ENCODE results near the gene MTFMT.
"Not testable (repeated sequence)": the region's sequence is repeated elsewhere in the genome, so short reads cannot be mapped to it uniquely, and the experiment has no call there.

The MTFMT gene

GRCh38 chr15:65028921-65029735 is at the start of gene MTFMT:
TSS of gene MTFMT (minus strand) at chr15:65029639. CDS start at chr15:65029613, 26 bp downstream.
- peak; percentile 4 for DNase-seq

DNA sequence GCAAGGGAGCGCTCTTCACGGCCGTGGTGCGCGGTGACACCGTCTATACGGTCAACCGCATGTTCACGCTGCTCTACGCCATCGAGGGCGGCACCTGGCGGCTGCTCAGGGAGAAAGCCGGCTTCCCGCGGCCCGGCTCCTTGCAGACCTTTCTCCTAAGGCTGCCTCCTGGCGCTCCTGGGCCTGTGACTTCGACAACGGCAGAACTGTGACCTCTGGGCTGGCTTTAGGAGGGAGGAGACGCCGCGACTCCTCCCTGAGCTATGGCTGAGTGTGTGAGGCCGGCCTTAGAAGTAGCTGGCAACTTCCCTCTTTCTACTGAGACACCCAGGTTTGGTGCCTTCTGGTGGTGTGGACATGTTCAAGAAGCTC is 48.5 kb upstream of the MTFMT start:
- no peak for DNase-seq

DNA sequence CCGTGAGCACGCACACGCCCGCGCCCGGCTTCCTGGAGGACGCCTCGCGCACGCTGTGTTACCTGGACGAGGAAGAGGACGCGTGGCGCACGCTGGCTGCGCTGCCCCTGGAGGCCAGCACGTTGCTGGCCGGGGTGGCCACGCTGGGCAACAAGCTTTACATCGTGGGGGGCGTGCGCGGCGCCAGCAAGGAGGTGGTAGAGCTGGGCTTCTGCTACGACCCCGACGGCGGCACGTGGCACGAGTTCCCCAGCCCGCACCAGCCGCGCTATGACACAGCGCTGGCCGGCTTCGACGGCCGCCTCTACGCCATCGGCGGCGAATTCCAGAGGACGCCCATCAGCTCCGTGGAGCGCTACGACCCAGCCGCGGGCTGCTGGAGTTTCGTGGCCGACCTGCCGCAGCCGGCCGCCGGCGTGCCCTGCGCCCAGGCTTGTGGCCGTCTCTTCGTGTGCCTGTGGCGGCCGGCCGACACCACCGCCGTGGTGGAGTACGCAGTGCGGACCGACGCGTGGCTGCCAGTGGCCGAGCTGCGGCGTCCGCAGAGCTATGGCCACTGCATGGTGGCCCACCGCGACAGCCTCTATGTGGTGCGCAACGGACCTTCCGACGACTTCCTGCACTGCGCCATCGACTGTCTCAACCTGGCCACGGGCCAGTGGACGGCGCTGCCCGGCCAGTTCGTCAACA is 48.0 kb upstream of the MTFMT start:
- no peak for DNase-seq

DNA sequence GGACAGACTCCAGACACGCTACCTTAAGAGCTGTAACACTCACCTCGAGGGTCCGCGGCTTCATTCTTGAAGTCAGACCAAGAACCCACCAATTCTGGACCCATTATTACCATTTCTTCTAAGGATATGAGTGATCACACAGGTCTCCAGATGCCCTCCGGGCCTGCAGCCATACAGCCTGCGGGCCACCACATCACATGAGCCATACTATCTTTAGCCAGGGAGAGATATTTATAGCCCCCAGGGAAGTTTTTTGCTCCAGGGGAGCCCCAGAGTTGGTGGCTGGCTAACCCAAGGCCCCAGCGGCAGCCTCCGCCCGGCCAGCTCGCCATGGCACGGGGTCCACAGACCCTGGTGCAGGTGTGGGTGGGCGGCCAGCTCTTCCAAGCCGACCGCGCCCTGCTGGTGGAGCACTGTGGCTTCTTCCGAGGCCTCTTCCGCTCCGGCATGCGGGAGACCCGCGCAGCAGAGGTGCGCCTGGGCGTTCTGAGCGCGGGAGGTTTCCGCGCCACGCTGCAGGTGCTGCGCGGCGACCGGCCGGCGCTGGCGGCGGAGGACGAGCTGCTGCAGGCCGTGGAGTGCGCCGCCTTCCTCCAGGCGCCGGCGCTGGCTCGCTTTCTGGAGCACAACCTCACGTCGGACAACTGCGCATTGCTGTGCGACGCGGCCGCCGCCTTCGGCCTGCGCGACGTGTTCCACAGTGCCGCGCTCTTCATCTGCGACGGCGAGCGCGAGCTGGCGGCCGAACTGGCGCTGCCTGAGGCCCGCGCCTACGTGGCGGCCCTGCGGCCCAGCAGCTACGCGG is 47.2 kb upstream of the MTFMT start, which contains the start of gene KBTBD13:
Gene KBTBD13, plus strand, starts transcription at position 261 of the 805 bp plus-strand sequence. Its CDS starts 70 bp downstream, at position 331.
- no peak for DNase-seq

GRCh38 chr15:65075607-65076395 is 46.4 kb upstream of the MTFMT start:
- not testable (repeated sequence) for DNase-seq

DNA sequence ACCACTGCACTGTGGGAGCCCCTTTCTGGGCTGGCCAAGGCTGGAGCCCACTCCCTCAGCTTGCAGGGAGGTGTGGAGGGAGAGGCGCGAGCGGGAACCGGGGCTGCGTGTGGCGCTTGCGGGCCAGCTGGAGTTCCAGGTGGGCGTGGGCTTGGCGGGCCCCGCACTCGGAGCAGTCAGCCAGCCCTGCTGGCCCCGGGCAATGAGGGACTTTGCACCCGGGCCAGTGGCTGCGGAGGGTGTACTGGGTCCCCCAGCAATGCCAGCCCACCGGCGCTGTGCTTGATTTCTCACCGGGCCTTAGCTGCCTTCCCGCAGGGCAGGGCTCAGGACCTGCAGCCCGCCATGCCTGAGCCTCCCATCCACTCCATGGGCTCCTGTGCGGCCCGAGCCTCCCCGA is 45.5 kb upstream of the MTFMT start:
- DNase-seq, result not testable (repeated sequence)

- DNase-seq, result no peak
Measured at GRCh38 chr15:65072617-65073016, 43.2 kb upstream of the MTFMT start.

DNA sequence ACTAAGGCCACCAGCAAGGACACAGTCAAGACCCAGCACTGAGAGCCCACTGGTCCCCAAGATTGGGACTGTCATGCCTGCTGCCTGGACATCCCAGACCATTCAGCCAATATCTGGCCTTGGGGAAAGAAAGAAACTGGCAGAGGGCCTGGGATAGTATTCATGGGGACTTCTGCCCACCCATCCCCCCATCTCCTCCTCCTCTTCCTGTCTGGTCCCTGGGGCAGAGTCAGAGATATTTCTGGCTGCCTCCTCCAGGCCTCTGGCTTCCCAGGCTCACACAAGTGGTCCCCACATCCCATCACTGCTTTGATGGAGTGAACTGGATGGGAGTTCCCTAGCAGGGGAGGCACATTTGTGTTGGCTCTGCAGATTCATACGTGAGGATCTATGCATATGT is 42.6 kb upstream of the MTFMT start:
- DNase-seq, result no peak

GRCh38 chr15:65071381-65071811 is 42.0 kb upstream of the MTFMT start:
- DNase-seq, result no peak

DNA sequence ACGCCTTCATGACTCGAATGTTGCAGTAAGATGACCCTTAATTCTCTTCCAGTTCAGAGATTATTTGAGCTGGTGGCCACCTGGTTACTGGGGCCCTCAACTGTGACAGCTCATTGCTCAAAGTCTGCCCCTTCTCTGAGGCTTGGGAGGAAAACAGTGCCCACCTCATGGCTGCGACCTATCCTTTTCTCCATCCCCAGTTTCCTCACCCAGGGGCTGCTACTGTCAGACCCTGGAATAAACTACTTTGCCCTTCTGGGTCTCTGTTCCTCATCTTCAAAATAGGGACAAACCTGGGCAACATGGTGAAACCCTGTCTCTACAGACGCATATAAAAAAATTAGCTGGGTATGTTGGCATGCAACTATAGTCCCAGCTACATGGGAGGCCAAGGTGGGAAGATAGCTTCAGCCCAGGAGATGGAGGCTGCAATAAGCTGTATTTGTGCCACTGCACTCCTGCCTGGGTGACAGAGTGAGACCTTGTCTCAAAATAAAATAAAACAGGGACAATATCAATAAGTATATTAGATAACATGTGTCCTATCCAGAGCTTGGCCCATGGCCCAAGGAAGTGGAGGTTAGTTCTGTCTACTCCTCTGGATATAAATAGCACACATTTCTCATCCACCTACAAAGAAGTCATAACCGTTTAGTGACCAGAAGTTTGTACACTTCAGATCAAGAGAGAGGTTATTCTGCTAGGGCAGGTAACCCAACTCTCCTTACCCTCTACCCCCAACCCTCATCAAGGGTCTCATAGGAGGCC is 40.5 kb upstream of the MTFMT start:
- DNase-seq, result no peak

DNA sequence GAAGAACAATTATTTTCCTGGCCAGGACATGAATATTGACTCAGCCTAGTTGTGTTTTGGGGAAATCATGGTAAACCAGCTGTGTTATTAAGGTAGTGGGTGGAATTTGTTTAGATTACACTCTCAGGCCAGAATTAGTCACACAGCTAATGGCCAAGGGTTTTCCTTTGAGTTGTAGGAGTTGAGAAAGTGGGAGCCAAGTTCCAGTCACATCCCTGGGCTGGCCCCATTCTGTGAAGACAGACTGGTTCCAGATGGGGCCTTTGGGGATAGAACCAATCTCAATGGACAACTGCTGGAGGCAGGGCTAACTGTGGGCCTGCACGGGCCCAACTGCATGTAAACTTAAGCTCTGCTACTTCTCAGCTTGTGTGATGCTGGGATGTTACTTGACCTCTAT is 39.7 kb upstream of the MTFMT start:
- no peak for DNase-seq

GRCh38 chr15:65068403-65068788 is 39.0 kb upstream of the MTFMT start:
- no peak for DNase-seq

DNA sequence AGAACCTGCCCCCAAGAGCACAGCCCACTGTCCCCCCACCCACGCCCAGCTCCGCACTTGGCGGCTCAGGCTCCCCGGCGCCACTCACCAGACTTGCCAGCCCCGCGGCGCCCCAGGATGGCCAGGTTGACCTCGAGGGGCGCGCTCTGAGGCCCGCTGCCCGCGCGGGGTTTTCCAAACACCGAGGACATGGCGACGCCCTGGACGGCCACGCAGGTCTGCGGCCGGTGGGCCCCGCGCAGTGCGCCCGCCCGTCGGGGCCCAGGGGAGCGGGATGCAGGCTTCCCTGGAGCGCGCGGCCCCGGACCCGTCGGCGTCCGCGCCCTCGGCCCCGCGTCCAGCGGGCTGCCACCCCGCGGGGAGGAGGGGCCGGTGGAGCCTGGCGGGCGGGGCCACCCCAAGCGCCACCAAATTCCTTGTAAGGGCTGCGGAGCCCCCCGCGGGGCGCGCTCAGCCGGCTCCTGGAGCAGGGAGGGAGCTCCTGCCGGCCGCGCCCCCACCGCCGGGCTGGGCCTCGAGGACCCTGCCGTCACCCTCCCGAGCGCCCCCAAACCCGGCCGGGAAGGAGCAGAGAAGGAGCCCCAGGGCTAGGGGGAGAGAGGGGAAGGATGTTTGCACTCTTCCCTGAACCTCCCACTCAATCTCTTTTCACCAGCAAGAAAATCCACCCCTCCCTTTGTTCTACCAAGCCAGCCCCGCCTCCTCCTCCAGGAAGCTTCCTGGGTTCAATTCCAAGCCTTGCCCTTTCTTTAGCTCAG is 38.4 kb upstream of the MTFMT start, which contains the start of gene RASL12:
Gene RASL12, minus strand, starts transcription at position 347 of the 758 bp plus-strand sequence. Its CDS starts 156 bp downstream, at position 191.
- no peak for DNase-seq

DNA sequence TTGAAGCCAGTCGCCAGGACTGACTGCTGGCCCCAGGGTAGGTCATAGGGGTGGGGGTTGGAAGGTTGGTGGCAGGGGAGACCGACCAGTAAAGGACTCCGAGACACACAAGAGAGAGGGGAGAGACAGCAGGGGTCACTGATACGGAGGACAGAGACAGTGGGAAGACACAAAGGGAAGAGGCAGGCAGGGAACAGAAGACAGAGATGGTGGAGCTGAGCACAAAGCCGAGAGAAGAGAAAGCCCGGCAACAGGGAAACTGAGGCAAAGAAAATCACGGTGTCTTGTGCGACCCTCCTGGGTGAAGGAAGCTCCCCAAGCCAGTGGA is 37.8 kb upstream of the MTFMT start:
- no peak for DNase-seq

GRCh38 chr15:65066635-65067316 is 37.3 kb upstream of the MTFMT start:
- no peak for DNase-seq

- no peak for DNase-seq
Measured at GRCh38 chr15:65066001-65066634, 36.7 kb upstream of the MTFMT start.

GRCh38 chr15:65062726-65063125 is 33.3 kb upstream of the MTFMT start:
- no peak for DNase-seq

DNA sequence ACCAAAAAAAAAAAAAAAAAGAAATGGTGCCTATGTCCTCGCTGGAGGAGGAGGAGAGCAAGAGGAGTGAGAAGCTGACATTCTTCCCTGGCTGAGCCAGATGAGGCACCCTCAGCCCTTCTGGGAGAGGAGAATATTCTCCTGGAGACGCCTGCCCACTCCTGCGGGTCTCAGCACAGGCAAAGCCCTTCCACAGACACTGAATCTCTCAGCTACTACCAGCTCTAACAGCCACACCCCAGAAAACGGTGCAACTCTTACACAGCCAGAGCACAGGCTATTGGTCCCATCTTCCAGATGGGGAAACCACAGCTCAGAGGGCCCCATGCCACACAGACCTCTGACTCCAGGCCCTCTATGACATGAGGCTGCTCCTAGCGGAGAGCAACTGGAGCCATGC is 32.6 kb upstream of the MTFMT start:
- DNase-seq, result no peak

DNA sequence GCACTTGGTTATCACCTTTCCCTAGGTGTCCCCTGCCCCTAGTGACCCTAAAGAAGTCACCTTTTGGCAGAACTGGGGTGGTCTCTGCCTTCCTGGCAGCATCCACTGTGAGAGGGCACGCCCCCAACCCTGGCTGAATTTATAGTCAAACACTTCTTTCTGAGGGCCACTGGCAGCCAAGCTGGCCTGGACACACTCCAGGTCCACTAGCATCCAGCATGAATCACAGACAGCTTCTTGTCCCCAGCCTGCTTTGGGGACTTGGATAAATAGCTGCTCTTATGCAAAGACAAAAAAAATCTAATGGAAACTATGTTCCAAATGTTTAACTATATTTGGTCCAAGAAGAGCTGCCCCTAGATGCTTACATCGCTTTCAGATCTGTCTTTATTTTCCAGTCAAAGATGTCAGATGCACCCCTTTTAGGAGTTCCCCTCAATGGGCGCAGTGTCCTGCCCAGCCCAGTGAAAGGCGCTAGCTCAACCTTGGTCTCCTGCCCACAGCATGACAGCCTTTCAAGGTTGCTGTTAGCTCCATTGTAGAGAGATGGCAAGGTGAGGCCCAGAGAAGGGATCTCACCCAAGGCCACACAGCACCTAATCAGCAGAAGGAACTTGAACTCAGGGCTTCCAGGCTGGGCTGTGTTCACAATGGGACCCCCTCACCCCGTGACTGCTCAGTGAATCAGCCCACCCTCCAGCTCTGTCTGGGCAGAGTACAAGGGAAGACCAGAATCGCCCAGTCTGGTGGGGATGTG is 31.4 kb upstream of the MTFMT start:
- DNase-seq, result no peak
